Esophagus squamous epithelium (tissue), 5 donors: ENCODE measurements around the gene NPAT. TPM values are rescaled to one million over a fixed set of nuclear protein-coding genes. Genes with fewer than 3 reads are reported as not detected.
"Not testable (repeated sequence)": the region's sequence is repeated elsewhere in the genome, so short reads cannot be mapped to it uniquely, and the experiment has no call there.

Experiments used
- DNase-seq: peaks from one replicate; lab custom pipeline; 2025; lab: John Stamatoyannopoulos, UW
- H3K27ac ChIP-seq, 4 donors: fragments of 200-600 bp; sonication (generic); one replicate each; pipeline ENCODE4 v1.5.1; 2016 to 2019; ENCODE audit warnings: mild to moderate bottlenecking in 1 of 4
- H3K27me3 ChIP-seq, 4 donors: fragments of 200-600 bp; sonication (generic); 1 replicate in 3 of 4; 2 replicates in 1 of 4; pipeline versions ENCODE4 v1.5.1 to v1.6.0; 2017 to 2021; ENCODE audit warnings: antibody characterized with exemption in 1 of 4
- H3K36me3 ChIP-seq, 3 donors: fragments of 200-600 bp; sonication (generic); one replicate each; pipeline ENCODE4 v1.5.1; 2016 to 2019
- H3K4me1 ChIP-seq, 3 donors: fragments of 200-600 bp; sonication (generic); one replicate each; pipeline ENCODE4 v1.5.1; 2017 to 2019
- H3K4me3 ChIP-seq, 4 donors: fragments of 200-600 bp; sonication (generic); 1 replicate in 3 of 4; 2 replicates in 1 of 4; pipeline ENCODE4 v1.5.1; 2016 to 2019; ENCODE audit warnings: mild to moderate bottlenecking in 2 of 4, moderate library complexity in 1 of 4
- H3K9me3 ChIP-seq, 3 donors: fragments of 200-600 bp; sonication (generic); one replicate each; pipeline ENCODE4 v1.5.1; 2016 to 2019
- POLR2A ChIP-seq, 4 donors: fragments of 450-650 bp; IDR thresholded peaks; one replicate each; pipeline ENCODE4 v1.6.1; 2017; ENCODE audit warnings: antibody characterized with exemption in 4 of 4, mild to moderate bottlenecking in 4 of 4, moderate library complexity in 3 of 4
- WGBS, 2 donors: methylation state at CpG; one replicate each; pipeline ENCODE4 v1.1.5; 2018; 5-methylcytosine and 5-hydroxymethylcytosine counted together
- intact Hi-C: fragments of 100-400 bp; cut with DNase I; formaldehyde crosslinking; loops from one replicate; pipeline ENCODE4 v1.15.0; 2022
- total RNA-seq, 4 donors: library from RNA; depleted of rRNA; stranded (reverse); fragments of >200 nt; gene quantifications; one replicate each; pipeline ENCODE4 v1.1.0, GENCODE V29; 2016
- TF ChIP-seq, protein P1 (sequence below), 6 experiments: fragments of 450-650 bp in 4 of 6; fragments of 200-600 bp in 2 of 6; sonication (generic) in 2 of 6; IDR thresholded peaks; one replicate each; pipeline ENCODE4 v1.5.1; 2016 to 2019; ENCODE audit warnings: antibody characterized with exemption in 6 of 6, mild to moderate bottlenecking in 4 of 6, moderate library complexity in 4 of 6
- donor health status: DM: yes; HTN: yes; CAD: no.

NPAT gene
- total RNA-seq, 4 donors from 2014 or later = 8.2 to 15.6 (median 11.7) TPM

DNA sequence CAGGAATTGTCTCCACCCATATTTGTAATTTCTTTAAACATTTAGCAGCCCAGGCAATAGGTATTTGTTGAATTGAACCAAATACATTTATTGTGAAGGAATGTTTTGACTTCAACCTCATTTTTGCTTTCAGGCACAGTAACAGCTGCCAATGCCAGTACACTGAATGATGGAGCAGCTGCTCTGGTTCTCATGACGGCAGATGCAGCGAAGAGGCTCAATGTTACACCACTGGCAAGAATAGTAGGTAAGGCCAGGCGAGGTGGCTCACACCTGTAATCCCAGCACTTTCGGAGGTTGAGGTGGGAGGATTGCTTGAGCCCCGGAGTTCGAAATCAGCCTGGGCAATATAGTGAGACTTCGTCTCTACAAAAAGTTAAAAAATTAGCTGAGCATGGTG lies 80.1 kb downstream of the NPAT start:
- intact Hi-C loops = no loop called here
- no peaks in the 10 kb centered on the region for H3K4me1 ChIP-seq
- no peak for DNase-seq
- no peaks in the 10 kb centered on the region for H3K27me3 ChIP-seq
- TF ChIP-seq, protein P1, sequence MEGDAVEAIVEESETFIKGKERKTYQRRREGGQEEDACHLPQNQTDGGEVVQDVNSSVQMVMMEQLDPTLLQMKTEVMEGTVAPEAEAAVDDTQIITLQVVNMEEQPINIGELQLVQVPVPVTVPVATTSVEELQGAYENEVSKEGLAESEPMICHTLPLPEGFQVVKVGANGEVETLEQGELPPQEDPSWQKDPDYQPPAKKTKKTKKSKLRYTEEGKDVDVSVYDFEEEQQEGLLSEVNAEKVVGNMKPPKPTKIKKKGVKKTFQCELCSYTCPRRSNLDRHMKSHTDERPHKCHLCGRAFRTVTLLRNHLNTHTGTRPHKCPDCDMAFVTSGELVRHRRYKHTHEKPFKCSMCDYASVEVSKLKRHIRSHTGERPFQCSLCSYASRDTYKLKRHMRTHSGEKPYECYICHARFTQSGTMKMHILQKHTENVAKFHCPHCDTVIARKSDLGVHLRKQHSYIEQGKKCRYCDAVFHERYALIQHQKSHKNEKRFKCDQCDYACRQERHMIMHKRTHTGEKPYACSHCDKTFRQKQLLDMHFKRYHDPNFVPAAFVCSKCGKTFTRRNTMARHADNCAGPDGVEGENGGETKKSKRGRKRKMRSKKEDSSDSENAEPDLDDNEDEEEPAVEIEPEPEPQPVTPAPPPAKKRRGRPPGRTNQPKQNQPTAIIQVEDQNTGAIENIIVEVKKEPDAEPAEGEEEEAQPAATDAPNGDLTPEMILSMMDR (IDR thresholded peaks at IDR 0.05) = no peak
- TF ChIP-seq POLR2A (IDR thresholded peaks at IDR 0.05) = no peak
- H3K36me3 ChIP-seq = peaks cover 0 to 96% (median 26%) of the 10 kb centered on the region in 3 donors
- 81 to 85% methylated on average over 7 of the region's 7 CpGs for WGBS, 2 donors
- no peaks in the 10 kb centered on the region for H3K9me3 ChIP-seq
- H3K27ac ChIP-seq = no peak overlapping the region
- no peak overlapping the region for H3K4me3 ChIP-seq

DNA sequence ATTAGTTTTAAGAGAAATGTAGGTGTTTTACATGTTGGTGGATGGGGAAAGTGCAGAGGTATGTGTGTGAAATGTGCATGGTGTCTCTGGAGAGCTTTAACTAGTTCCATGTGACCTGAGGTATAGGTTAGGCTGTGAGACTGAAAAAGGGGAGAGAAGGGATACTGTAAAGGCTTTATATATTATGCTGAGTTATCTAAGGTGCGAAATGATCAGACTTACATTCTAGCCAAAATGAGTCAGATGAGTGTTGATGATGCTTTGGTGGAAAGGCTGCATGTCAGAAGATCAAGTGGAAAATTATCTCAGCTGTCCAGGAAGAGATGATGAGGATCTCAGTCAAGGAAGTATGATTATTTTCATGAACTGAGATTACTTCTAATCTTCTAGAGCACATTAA lies 85.2 kb downstream of the NPAT start:
- Histone ChIP-seq H3K36me3 (peaks cover 0 to 90% (median 4%) of the 10 kb centered on the region in 3 donors), H3K9me3 (no peaks in the 10 kb centered on the region), H3K27ac (no peak overlapping the region), H3K27me3 (no peaks in the 10 kb centered on the region), H3K4me3 (no peak overlapping the region), H3K4me1 (peaks cover 0 to 19% (median 5%) of the 10 kb centered on the region in 3 donors)
- TF ChIP-seq POLR2A (IDR thresholded peaks at IDR 0.05) = no peak
- TF ChIP-seq, protein P1 (IDR thresholded peaks at IDR 0.05) = no peak
- 73 to 96% methylated on average over 1 of the region's 1 CpG for WGBS, 2 donors
- intact Hi-C loops = no loop called here
- DNase-seq = no peak

DNA sequence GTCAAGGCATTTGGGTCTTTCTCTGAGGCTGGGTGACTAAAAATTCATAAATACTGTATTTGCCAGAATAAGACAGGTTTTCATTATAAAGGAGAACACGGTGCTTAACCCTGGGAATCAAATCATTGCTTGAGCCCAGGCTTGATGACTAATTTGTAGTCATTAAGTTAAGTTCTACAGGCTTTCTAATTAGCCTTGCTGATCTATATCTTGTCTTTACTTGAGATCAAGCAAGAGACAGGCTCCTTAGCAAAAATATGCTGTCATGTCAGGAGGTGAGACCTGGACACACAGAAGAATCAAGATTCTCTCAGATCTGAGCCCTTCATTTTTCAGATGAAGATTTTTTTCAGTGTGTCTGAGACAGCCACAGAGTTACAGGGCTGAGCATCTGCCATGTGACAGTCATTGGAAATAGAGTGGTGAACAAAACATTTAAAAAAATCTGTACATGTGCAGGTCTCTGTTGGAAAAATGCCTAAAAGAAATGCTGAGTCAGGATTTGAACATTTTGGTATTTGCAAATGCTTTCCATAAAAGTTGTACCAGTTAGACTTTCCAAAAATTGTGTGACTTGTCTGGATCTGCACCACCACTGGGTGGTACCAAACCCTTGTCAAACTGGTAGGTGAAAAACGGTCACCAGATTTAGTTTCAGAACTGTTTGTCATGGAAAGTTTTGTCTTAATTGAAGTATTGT lies 86.4 kb downstream of the NPAT start:
- 31 to 34% methylated on average over 2 of the region's 2 CpGs for WGBS, 2 donors
- peaks cover 0 to 19% (median 5%) of the 10 kb centered on the region in 3 donors for H3K4me1 ChIP-seq
- H3K9me3 ChIP-seq = no peaks in the 10 kb centered on the region
- intact Hi-C loops = no loop called here
- TF ChIP-seq, protein P1 (IDR thresholded peaks at IDR 0.05) = peak in 4 of 6 experiments; percentile 6 to 61 (median 33)
- no peak for TF ChIP-seq POLR2A (IDR thresholded peaks at IDR 0.05)
- H3K27me3 ChIP-seq = no peaks in the 10 kb centered on the region
- peak overlapping the region in 2 of 4 donors; percentile 17 to 49 for H3K27ac ChIP-seq
- no peak for DNase-seq
- H3K4me3 ChIP-seq = no peak overlapping the region
- peaks cover 0 to 86% (median 4%) of the 10 kb centered on the region in 3 donors for H3K36me3 ChIP-seq

DNA sequence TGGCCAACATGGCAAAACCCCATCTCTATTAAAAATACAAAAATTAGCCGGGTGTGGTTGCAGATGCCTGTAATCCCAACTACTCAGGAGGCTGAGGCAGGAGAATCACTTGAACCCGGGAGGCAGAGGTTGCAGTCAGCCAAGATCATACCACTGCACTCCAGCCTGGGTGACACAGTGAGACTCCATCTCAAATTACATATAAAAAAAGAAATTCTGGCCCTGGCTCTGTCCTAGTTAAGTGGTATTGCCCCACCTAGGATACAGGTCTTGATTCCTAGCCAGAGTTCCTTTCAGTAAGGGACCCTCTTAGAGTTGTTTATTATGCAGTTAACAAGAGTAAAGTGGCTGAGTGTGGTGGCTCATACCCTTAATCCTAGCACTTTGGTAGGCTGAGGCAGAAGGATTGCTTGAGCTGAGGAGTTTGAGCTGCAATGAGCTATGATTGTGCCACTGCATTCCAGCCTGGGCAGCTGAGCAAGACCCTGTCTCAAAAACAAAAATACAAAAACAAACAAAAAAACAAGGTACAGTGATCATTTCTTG lies 89.4 kb downstream of the NPAT start:
- WGBS, 2 donors = 100% methylated on average over 2 of the region's 2 CpGs
- H3K36me3 ChIP-seq = peaks cover 0 to 64% (median 0%) of the 10 kb centered on the region in 3 donors
- peaks cover 0 to 25% (median 5%) of the 10 kb centered on the region in 3 donors for H3K4me1 ChIP-seq
- DNase-seq, H3K27me3 ChIP-seq, H3K27ac ChIP-seq, H3K9me3 ChIP-seq, intact Hi-C loops, H3K4me3 ChIP-seq: not testable (repeated sequence)

DNA sequence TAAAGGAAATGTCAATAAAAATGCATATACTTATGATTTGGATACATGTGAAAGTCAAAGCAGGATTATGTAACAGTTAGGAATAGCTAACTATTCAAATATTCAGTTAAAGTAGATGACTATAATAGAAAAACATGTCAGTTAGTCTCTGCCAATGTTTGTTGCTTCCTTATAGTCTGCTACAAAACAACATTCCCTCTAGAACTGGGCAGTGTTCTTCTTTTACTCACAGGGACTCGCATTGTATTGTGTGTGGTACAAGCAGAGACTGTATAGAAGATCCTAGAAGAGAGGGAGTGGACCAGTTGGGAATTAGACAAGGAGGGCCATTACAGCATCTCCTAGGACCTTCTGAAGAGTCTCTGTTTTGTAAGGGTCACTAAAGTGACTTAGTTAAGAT lies 90.4 kb downstream of the NPAT start:
- no peak for DNase-seq
- Histone ChIP-seq H3K36me3 (peaks cover 0 to 61% (median 0%) of the 10 kb centered on the region in 3 donors), H3K4me1 (peaks cover 0 to 25% (median 5%) of the 10 kb centered on the region in 3 donors), H3K9me3 (no peaks in the 10 kb centered on the region), H3K27me3 (no peaks in the 10 kb centered on the region), H3K4me3 (no peak overlapping the region), H3K27ac (no peak overlapping the region)
- intact Hi-C loops = no loop called here
- no peak for TF ChIP-seq POLR2A (IDR thresholded peaks at IDR 0.05)
- TF ChIP-seq, protein P1 (IDR thresholded peaks at IDR 0.05) = no peak
- WGBS, 2 donors = 86 to 87% methylated on average over 1 of the region's 1 CpG
